T-helper 1 cell (primary cell): ENCODE measurements around the gene RNF213.
"Not testable (repeated sequence)": the region's sequence is repeated elsewhere in the genome, so short reads cannot be mapped to it uniquely, and the experiment has no call there.

Experiments used
- DNase-seq, 5 donors: peaks; one replicate each; pipeline ENCODE4 v3.0.0-alpha.2; 2012 to 2020

RNF213 gene

DNA sequence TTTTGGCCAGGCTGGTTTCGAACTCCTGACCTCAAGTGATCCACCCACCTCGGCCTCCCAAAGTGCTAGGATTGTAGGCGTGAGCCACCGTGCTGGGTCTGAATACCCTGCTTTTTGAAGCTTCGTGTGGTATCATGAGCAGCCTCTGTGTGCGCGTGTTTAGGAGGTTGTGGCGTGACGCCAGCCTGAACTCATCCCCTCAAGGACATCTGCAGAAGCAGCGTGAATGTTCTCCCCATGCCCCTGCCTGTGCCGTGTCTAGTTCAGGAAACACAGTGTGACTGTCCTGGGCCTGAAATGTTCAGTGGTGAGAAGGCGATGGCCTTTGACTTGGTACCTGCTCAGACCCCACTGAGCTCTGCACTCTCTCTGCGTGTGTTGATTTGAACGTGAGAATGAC, 35.6 kb downstream of the RNF213 start:
- DNase-seq = no peak

- DNase-seq = no peak
Measured at GRCh38 chr17:80297996-80298560, 37.4 kb downstream of the RNF213 start.

DNA sequence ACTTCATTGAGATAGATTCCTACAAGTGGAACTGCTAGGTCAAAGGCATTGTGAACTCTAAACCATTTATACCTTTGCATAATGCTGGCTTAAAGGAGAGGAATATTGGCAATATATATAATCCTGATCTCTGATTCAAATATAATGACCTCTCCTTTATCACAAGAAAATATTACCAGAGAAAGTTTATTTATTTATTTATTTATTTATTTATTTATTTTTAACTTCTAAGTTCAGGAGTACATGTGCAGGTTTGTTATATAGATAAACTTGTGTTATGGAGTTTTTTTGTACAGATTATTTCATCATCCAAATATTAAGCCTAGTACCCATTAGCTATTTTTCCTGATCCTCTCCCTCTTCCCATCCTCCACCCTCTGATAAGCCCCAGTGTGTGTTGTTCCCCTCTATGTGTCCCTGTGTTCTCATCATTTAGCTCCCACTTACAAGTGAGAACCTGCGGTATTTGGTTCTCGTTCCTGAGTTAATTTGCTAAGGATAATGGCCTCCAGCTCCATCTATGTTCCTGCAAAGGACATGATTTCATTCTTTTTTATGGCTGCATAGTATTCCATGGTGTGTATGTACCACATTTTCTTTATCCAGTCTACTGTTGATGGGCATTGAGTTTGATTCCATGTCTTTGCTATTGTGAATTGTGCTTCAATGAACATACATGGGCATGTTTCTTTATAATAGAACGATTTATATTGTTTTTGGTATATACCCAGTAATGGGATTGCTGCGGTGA, 38.9 kb downstream of the RNF213 start:
- not testable (repeated sequence) for DNase-seq

- DNase-seq = not testable (repeated sequence)
Measured at GRCh38 chr17:80300756-80301155, 40.1 kb downstream of the RNF213 start.

DNA sequence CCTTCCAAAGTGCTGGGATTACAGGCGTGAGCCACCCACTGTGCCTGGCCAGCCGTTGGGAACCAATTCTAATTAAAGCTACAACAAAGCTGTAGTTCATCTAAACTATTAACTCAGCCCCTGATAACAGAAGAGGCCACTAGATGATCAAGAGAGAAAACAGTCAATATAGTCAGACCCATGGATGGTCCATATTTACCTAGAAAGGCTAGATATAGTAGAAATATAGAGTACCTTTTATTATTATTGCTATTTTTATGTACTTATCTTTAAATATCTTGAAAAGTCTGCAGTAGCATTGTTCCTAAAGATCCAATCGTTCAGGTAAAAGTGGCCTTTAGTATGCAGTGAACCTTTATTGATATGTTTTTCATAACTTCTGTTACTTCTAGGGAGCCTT, 43.2 kb downstream of the RNF213 start:
- no peak for DNase-seq

DNA sequence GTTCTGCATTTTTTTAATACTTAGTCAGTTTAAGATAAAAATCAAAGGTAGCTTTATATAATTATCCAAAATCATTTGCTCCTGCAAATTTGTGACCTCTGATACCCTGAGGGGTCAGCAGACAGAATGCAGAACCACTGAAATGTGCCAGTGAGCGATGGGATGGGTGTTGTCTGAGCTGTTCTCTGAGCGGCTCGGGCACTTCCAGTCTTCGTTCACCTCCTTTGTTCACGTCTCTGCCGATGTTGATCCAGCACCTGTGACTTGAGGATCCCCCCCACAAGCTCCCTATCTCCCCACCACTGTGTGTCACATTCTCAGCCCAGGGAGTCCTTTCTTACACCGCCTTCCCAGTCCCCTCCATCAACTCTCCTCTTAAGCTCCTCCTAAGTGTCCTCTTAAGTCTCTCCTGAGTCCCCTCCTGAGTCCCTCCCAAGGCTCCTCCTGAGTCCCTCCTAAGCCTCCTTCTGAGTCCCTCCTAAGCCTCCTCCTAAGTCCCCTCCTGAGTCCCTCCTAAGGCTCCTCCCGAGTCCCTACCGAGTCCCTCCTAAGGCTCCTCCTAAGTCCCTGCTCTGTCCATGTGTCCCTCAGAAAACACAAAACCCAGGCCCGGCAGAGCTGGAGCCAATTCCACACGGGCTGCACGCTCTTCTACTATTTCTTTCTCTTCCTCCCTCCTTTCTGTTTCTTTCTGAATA, 47.5 kb downstream of the RNF213 start:
- no peak for DNase-seq

DNA sequence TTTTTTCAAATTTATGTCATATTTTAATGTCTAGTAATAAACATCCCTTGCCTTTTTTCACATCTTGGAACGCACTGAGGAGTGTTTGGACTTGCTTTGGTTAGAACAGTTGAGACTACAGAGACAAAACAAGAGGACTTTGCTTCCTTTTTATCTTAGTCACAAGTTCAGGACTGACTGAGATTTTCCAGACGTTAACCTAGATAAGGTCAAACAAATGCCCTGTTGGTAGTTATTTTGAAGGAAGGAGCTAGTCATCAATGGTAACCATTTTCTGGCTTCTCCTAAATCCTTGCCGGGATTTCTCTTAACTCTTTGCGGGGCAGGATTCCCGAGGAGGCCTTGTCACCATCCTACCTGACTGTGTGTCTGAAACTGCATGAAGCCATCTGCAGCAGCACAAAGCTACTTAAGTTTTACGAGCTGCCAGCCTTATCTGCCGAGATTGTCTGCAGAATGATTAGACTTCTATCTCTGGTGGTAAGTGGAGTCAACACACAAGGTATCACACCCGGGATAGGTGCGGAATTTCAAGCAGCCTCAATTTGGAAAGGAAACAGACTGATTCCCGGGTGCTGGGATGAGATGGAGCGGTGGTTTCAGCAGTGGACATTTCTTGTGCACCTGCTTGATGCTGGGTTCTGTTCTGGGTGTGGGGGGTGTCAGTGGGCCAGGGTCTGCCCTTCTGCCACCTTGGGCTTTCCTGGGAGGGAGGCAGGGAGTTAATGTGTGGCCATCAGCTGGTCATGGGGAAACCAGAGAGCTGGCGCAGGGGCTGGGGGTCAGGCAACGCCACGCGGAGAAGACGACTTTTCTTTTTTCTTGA, 48.3 kb downstream of the RNF213 start:
- DNase-seq = no peak

GRCh38 chr17:80311216-80311827, 50.7 kb downstream of the RNF213 start:
- DNase-seq = no peak

DNA sequence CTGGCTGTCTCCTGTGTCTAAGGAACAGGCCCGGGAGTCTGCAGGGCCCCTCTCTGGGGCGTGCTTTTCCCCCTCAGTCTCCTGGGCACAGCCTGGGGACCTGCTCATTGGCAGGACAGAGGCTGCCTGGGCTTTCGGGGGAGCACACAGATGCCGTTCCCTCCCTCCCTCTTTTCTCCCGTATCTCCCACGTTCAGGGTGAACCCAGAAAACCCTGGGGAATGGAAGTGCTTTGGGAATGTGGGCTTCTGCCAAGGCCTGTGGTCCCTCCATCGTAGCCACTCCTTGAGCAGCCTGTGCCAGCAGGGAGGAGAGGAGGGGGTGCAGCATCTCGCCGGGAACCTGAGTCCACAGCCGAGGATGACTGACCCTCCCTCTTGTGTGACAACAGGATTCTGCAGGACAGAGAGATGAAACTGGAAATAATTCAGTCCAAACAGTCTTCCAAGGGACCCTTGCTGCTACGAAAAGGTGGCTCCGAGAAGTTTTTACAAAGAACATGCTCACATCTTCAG, 52.0 kb downstream of the RNF213 start:
- DNase-seq = no peak

- DNase-seq = no peak
Measured at GRCh38 chr17:80313160-80313829, 52.6 kb downstream of the RNF213 start.

- not testable (repeated sequence) for DNase-seq
Measured at GRCh38 chr17:80313946-80314345, 53.3 kb downstream of the RNF213 start.

- no peak for DNase-seq
Measured at GRCh38 chr17:80315517-80316182, 55.0 kb downstream of the RNF213 start.

DNA sequence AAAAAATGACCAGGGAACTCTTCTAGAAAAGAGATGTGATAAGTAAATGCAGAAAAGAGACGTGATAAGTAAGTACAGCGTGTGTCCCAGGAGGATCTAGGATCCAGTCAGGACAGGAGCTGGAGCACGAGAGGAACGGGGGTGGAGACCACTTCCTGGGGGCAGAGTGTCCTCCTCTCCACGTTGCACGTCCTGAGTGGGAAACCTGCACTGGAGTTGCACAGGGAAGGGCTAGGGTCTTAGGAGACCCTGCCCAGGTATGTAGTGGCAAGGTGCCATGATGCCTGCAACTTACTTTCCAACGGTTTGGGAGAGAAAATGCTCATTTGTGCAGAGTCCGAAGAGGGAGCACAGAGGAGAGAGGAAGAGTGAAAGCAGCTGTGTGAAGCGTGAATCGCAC, 55.8 kb downstream of the RNF213 start:
- DNase-seq = no peak

GRCh38 chr17:80316927-80317705, 56.5 kb downstream of the RNF213 start:
- no peak for DNase-seq

DNA sequence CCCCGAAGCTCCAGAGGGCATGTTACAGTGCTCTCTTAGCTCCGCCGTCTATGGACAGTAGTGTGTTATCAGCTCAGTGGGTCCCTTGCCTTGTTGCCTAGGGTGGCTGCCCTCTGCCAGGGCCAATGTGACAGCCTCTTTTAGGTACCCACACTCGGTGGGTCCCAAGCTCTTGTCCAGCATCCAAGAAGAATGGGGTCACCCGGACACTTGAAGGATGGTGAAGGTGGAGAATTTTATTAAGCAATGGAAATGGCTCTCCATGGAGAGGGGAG, 57.0 kb downstream of the RNF213 start:
- DNase-seq = no peak

GRCh38 chr17:80318166-80318565, 57.5 kb downstream of the RNF213 start:
- DNase-seq = no peak

DNA sequence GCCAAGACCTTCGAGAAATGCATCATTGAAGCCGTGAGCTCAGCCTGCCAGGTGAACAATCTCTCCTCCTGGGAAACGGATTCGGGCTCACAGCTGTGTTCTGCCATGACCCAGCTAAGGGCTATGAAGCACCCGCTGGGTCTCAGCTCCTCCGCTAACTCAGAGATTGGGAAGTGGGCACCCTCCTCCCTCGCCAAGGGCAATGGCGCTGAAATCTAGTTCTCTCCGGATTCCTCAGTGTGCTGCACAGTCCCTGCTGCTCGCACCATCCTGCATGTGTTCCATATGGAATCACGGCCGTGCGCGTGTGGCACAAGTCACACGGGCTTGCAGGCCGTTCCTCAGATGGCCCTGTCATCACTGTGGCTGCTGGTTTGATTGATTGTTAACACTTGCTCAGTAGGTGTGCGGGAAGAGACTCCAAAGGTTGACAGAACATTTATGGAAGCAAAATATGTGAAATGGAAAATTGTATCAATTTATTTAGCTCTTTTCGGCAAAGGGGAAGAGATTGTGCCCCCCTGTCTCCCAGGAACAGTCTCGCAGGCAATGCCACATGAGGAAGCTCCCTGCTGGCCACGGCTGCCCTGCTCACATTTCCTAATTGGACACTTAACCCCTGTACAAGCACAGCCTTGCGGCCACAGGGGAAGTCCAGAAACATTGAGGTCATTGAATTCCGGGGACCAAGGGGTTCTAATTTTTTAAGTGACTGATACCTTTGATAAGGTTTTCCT, 58.8 kb downstream of the RNF213 start:
- DNase-seq = no peak

DNA sequence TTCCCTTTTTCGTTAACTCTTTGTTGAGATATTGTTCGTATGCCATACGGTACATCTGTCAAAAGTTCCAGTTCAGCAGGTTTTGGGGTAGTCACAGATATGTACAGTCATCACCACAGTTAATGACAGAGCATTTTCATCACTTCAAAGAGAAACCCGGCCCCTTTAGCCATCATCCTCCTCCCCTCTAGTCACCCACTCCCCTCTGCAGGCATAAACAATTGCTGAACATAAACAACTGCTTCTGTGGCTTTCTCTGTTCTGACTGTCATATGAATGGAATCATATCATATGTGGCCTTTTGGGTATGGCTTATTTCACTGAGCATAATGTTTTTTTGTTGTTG, 59.3 kb downstream of the RNF213 start:
- DNase-seq = no peak

DNA sequence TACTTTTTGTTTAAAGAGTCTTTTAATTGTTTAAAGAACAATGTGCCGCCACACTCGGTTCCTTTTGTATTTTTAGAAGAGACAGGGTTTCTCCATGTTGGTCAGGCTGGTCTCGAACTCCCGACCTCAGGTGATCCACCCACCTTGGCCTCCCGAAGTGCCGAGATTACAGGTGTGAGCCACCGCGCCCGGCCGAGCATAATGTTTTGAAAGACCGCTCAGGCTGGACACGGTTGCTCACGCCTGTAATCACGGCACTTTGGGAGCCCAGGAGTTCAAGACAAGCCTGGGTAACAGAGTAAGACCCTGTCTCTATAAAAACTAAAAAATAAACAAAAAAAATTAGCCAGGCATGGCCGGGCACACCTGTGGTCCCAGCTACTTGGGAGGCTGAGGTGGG, 59.8 kb downstream of the RNF213 start:
- no peak for DNase-seq

DNA sequence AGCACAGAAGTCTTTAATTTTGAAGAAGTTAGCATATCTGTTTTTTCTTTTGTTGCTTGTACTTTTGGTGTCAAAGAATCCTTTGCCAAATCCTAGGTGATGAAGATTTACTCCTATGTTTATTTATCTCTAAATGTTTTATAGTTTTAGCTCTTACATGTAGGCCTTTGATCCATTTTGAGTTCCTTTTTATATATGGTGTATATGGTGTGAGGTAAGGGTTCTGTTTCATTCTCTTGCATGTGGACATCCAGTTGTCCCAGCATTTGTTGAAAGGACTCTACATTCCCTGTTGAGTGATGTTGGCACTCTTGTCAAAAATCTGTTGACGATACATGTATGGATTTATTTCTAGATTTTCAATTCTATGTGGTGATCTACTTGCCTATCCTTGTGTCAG, 62.2 kb downstream of the RNF213 start:
- DNase-seq = no peak
